HL-60 (cell line): ENCODE measurements around the gene BAG3.

Source experiments
- GABPA ChIP-seq: IDR thresholded peaks from 2 replicates; pipeline ENCODE4 v1.6.1; 2012; ENCODE audit warnings: low read depth
- POLR2AphosphoS5 ChIP-seq: IDR thresholded peaks from 2 replicates; pipeline ENCODE4 v1.6.1; 2012; ENCODE audit warnings: low read depth
- TF ChIP-seq, protein P1 (sequence below): IDR thresholded peaks from one replicate; pipeline ENCODE4 v1.5.1; 2011; ENCODE audit warnings: low read length, control low read depth, inconsistent platforms; ENCODE audit not compliant: insufficient read depth

DNA sequence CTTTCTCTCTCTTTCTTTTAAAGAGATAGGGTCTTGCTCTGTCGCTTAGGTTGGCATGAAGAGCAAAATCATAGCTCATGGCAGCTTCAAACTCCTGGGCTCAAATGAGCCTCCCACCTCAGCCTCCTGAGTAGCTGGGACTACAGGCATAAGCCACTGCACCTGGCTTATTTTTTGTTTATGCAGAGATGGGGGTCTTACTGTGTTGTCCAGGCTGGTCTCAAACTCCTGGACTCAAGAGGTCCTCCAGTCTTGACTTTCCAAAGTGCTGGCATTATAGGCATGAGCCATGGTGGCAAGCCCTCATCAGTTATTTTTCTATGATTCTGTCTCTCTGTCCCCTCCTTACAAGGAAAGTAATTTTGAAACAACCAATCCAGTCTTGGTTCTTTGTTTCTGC lies 1.1 kb upstream of the BAG3 start:
- TF ChIP-seq POLR2AphosphoS5 (no peak), GABPA (no peak)
- TF ChIP-seq, protein P1, sequence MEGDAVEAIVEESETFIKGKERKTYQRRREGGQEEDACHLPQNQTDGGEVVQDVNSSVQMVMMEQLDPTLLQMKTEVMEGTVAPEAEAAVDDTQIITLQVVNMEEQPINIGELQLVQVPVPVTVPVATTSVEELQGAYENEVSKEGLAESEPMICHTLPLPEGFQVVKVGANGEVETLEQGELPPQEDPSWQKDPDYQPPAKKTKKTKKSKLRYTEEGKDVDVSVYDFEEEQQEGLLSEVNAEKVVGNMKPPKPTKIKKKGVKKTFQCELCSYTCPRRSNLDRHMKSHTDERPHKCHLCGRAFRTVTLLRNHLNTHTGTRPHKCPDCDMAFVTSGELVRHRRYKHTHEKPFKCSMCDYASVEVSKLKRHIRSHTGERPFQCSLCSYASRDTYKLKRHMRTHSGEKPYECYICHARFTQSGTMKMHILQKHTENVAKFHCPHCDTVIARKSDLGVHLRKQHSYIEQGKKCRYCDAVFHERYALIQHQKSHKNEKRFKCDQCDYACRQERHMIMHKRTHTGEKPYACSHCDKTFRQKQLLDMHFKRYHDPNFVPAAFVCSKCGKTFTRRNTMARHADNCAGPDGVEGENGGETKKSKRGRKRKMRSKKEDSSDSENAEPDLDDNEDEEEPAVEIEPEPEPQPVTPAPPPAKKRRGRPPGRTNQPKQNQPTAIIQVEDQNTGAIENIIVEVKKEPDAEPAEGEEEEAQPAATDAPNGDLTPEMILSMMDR = no peak
